ENCODE measurements around the gene KRTAP26-1. TPM values are rescaled to one million over a fixed set of nuclear protein-coding genes. Genes with fewer than 3 reads are reported as not detected.

The KRTAP26-1 gene
- total and polyA plus RNA-seq, 2 of the 4 experiments (the other 2 are of a cell fraction) = not detected

GRCh38 chr21:30345014-30345413, 24.9 kb upstream of the KRTAP26-1 start:
- ChIA-PET POLR2A (ENCODE audit: unreplicated experiment) (no interaction called here), CTCF (no interaction called here)
- H2BK15ac ChIP-seq (ENCODE audit: low read depth, low read length) = no peak overlapping the region
- TF ChIP-seq RCOR1 (IDR thresholded peaks at IDR 0.05; ENCODE audit: insufficient replicate concordance, low read length) = no peak
- TF ChIP-seq FOS (IDR thresholded peaks at IDR 0.05; ENCODE audit: low read depth, low read length) = no peak
- no peak for TF ChIP-seq RFX5 (IDR thresholded peaks at IDR 0.05; ENCODE audit: low read depth, low read length)
- no peak for TF ChIP-seq SMC3 (IDR thresholded peaks at IDR 0.05; ENCODE audit: low read depth, low read length)
- TF ChIP-seq, protein P1, sequence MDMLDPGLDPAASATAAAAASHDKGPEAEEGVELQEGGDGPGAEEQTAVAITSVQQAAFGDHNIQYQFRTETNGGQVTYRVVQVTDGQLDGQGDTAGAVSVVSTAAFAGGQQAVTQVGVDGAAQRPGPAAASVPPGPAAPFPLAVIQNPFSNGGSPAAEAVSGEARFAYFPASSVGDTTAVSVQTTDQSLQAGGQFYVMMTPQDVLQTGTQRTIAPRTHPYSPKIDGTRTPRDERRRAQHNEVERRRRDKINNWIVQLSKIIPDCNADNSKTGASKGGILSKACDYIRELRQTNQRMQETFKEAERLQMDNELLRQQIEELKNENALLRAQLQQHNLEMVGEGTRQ (IDR thresholded peaks at IDR 0.05; ENCODE audit: low read depth, low read length) = no peak
- no peak for TF ChIP-seq BHLHE40 (IDR thresholded peaks at IDR 0.05; ENCODE audit: low read depth, low read length)
- no peak for TF ChIP-seq ELK1 (IDR thresholded peaks at IDR 0.05; ENCODE audit: borderline replicate concordance, low read depth, low read length)
- no peak for TF ChIP-seq MAZ (IDR thresholded peaks at IDR 0.05; ENCODE audit: borderline replicate concordance, low read depth, low read length)
- TF ChIP-seq RAD21 (IDR thresholded peaks at IDR 0.05; ENCODE audit: low read length) = no peak
- no peak for TF ChIP-seq MXI1 (IDR thresholded peaks at IDR 0.05; ENCODE audit: borderline replicate concordance, low read depth, low read length)
- no peak for TF ChIP-seq NFE2L2 (IDR thresholded peaks at IDR 0.05; ENCODE audit: low read depth, low read length)
- no peak for TF ChIP-seq CTCF (conservative IDR thresholded peaks at IDR 0.05; ENCODE audit: low read depth, low read length)
- TF ChIP-seq CEBPB (IDR thresholded peaks at IDR 0.05; ENCODE audit: low read depth, low read length) = no peak
- no peak for TF ChIP-seq MAFK (IDR thresholded peaks at IDR 0.05; ENCODE audit: low read depth, low read length)
- TF ChIP-seq POLR2A (IDR thresholded peaks at IDR 0.05; ENCODE audit: low read depth, low read length) = no peak
- TF ChIP-seq CHD1 (IDR thresholded peaks at IDR 0.05; ENCODE audit: low read depth, low read length) = no peak
- no peak overlapping the region for H4K91ac ChIP-seq (ENCODE audit: insufficient read depth, low read depth, low read length)
- in situ Hi-C loops (cut with MboI; ENCODE audit: low sequenced_read_pairs) = no loop called here
- no peak overlapping the region for H3K27ac ChIP-seq (ENCODE audit: insufficient read depth, low read length)
- no peak for DNase-seq
- no peak overlapping the region for H2BK120ac ChIP-seq (ENCODE audit: low read depth, low read length)
- H4K8ac ChIP-seq (ENCODE audit: low read depth in 2 of 2, low read length in 2 of 2) = no peak overlapping the region
- BruUV-seq (replicated peaks) = no TSS peak
- H3K56ac ChIP-seq (ENCODE audit: extremely low read depth, insufficient read depth, low read length) = no peak overlapping the region
- dilution Hi-C loops (cut with HindIII; ENCODE audit: low sequenced_read_pairs, unreplicated experiment) = no loop called here
- no peak overlapping the region for H2AK5ac ChIP-seq (ENCODE audit: low read depth, low read length)
- H2BK20ac ChIP-seq (ENCODE audit: low read depth, low read length) = no peak overlapping the region
- ATAC-seq (ENCODE audit: low read depth) = no peak
- no CpG with 5 or more reads among the region's 2 CpGs for WGBS, 2 experiments (ENCODE audit: extremely low coverage in 2 of 2, insufficient read length in 1 of 2)
- H3K79me1 ChIP-seq (ENCODE audit: low read depth in 1 of 2, low read length in 2 of 2) = no peaks in the 10 kb centered on the region
- H3K4me2 ChIP-seq (ENCODE audit: low read depth, low read length) = no peak overlapping the region
- intact Hi-C loops (cut with micrococcal nuclease) = no loop called here
- no peak overlapping the region for H2AK9ac ChIP-seq (replicated peaks; ENCODE audit: low read depth, low read length, poor library complexity)
- H3K18ac ChIP-seq (ENCODE audit: low read depth, low read length) = no peak overlapping the region
- no peak overlapping the region for H3K23ac ChIP-seq (ENCODE audit: low read depth, low read length)
- H3K4me3 ChIP-seq (ENCODE audit: insufficient read depth, low read depth, low read length) = no peak overlapping the region
- peaks cover 14% of the 10 kb centered on the region for H3K9me3 ChIP-seq (ENCODE audit: control insufficient read depth, insufficient read depth, low read length)
- no peak overlapping the region for H3K4ac ChIP-seq (ENCODE audit: low read depth, low read length)
- no peaks in the 10 kb centered on the region for H4K20me1 ChIP-seq (ENCODE audit: insufficient read depth, low read length)
- H3K27me3 ChIP-seq (ENCODE audit: control insufficient read depth, insufficient read depth, low read length) = no peaks in the 10 kb centered on the region
- no peak overlapping the region for H2AFZ ChIP-seq (replicated peaks; ENCODE audit: low read length, poor library complexity)
- no peak overlapping the region for H2BK5ac ChIP-seq (ENCODE audit: low read depth, low read length, poor library complexity, severe bottlenecking)
- no peaks in the 10 kb centered on the region for H3K4me1 ChIP-seq (ENCODE audit: control insufficient read depth, insufficient read depth, low read length)
- no peak overlapping the region for H3K9ac ChIP-seq (ENCODE audit: low read depth, low read length)
- H4K5ac ChIP-seq (ENCODE audit: low read depth, low read length) = no peak overlapping the region
- H3K36me3 ChIP-seq (ENCODE audit: control insufficient read depth, insufficient read depth, low read length) = no peaks in the 10 kb centered on the region
- H3K14ac ChIP-seq (replicated peaks; ENCODE audit: low read depth, low read length) = no peak overlapping the region
- H3K9me1 ChIP-seq (ENCODE audit: insufficient read depth, low read length) = no peaks in the 10 kb centered on the region

All from IMR-90 (cell line).